ENCODE measurements around the gene PAEP.
"Not testable (repeated sequence)": the region's sequence is repeated elsewhere in the genome, so short reads cannot be mapped to it uniquely, and the experiment has no call there.

The PAEP gene

GRCh38 chr9:135561391-135562234, at the start of gene PAEP:
Gene PAEP, plus strand, starts transcription at chr9:135561756.
- in situ Hi-C loops (cut with HindIII; ENCODE audit: low pct_unique_long_range_greater_than_20kb, low sequenced_read_pairs), result no loop called here
- no peak for DNase-seq (ENCODE audit: low read depth in 1 of 2, low spot score in 1 of 2)

GRCh38 chr9:135512241-135512603, 49.3 kb upstream of the PAEP start:
- DNase-seq (ENCODE audit: low read depth in 1 of 2, low spot score in 1 of 2), result no peak
- TF ChIP-seq JUND (IDR thresholded peaks at IDR 0.05; ENCODE audit: low read depth), result no peak
- in situ Hi-C loops (cut with HindIII; ENCODE audit: low pct_unique_long_range_greater_than_20kb, low sequenced_read_pairs), result no loop called here

More at GRCh38 chr9:135561391-135562234, at the start of gene PAEP:
- TF ChIP-seq JUND (IDR thresholded peaks at IDR 0.05; ENCODE audit: low read depth), result no peak

- no peak for TF ChIP-seq JUND (IDR thresholded peaks at IDR 0.05; ENCODE audit: low read depth)
- DNase-seq (ENCODE audit: low read depth in 1 of 2, low spot score in 1 of 2), result no peak
- in situ Hi-C loops (cut with HindIII; ENCODE audit: low pct_unique_long_range_greater_than_20kb, low sequenced_read_pairs), result no loop called here
These were observed 48.7 kb upstream of the PAEP start for GRCh38 chr9:135512904-135513303.

GRCh38 chr9:135513351-135513846, 48.2 kb upstream of the PAEP start:
- in situ Hi-C loops (cut with HindIII; ENCODE audit: low pct_unique_long_range_greater_than_20kb, low sequenced_read_pairs), result no loop called here
- TF ChIP-seq JUND (IDR thresholded peaks at IDR 0.05; ENCODE audit: low read depth), result no peak
- no peak for DNase-seq (ENCODE audit: low read depth in 1 of 2, low spot score in 1 of 2)

GRCh38 chr9:135513906-135514305, 47.6 kb upstream of the PAEP start:
- DNase-seq (ENCODE audit: low read depth in 1 of 2, low spot score in 1 of 2); in situ Hi-C loops (cut with HindIII; ENCODE audit: low pct_unique_long_range_greater_than_20kb, low sequenced_read_pairs): not testable (repeated sequence)

- in situ Hi-C loops (cut with HindIII; ENCODE audit: low pct_unique_long_range_greater_than_20kb, low sequenced_read_pairs), result no loop called here
- no peak for DNase-seq (ENCODE audit: low read depth in 1 of 2, low spot score in 1 of 2)
- no peak for TF ChIP-seq JUND (IDR thresholded peaks at IDR 0.05; ENCODE audit: low read depth)
These were observed 47.0 kb upstream of the PAEP start for GRCh38 chr9:135514342-135515082.

- TF ChIP-seq JUND (IDR thresholded peaks at IDR 0.05; ENCODE audit: low read depth), result no peak
- DNase-seq (ENCODE audit: low read depth in 1 of 2, low spot score in 1 of 2), result no peak
- in situ Hi-C loops (cut with HindIII; ENCODE audit: low pct_unique_long_range_greater_than_20kb, low sequenced_read_pairs), result no loop called here
These were observed 46.2 kb upstream of the PAEP start for GRCh38 chr9:135515083-135515951.

GRCh38 chr9:135516132-135516860, 45.3 kb upstream of the PAEP start:
- no peak for TF ChIP-seq JUND (IDR thresholded peaks at IDR 0.05; ENCODE audit: low read depth)
- no peak for DNase-seq (ENCODE audit: low read depth in 1 of 2, low spot score in 1 of 2)
- in situ Hi-C loops (cut with HindIII; ENCODE audit: low pct_unique_long_range_greater_than_20kb, low sequenced_read_pairs), result no loop called here

GRCh38 chr9:135517407-135517822, 44.1 kb upstream of the PAEP start:
- in situ Hi-C loops (cut with HindIII; ENCODE audit: low pct_unique_long_range_greater_than_20kb, low sequenced_read_pairs), result no loop called here
- TF ChIP-seq JUND (IDR thresholded peaks at IDR 0.05; ENCODE audit: low read depth), result no peak
- no peak for DNase-seq (ENCODE audit: low read depth in 1 of 2, low spot score in 1 of 2)

- DNase-seq (ENCODE audit: low read depth in 1 of 2, low spot score in 1 of 2), result no peak
- in situ Hi-C loops (cut with HindIII; ENCODE audit: low pct_unique_long_range_greater_than_20kb, low sequenced_read_pairs), result no loop called here
- no peak for TF ChIP-seq JUND (IDR thresholded peaks at IDR 0.05; ENCODE audit: low read depth)
These were observed 42.2 kb upstream of the PAEP start for GRCh38 chr9:135519179-135519971.

- in situ Hi-C loops (cut with HindIII; ENCODE audit: low pct_unique_long_range_greater_than_20kb, low sequenced_read_pairs), result no loop called here
- TF ChIP-seq JUND (IDR thresholded peaks at IDR 0.05; ENCODE audit: low read depth), result no peak
- DNase-seq (ENCODE audit: low read depth in 1 of 2, low spot score in 1 of 2), result no peak
These were observed 40.5 kb upstream of the PAEP start, which contains the start of gene LCN1 for GRCh38 chr9:135520916-135521607. Gene LCN1, plus strand, starts transcription at chr9:135521440. Its CDS starts 58 bp downstream, at chr9:135521498.
